GM21717 (cell line): ENCODE measurements around the gene ABHD6.
"Not testable (repeated sequence)": the region's sequence is repeated elsewhere in the genome, so short reads cannot be mapped to it uniquely, and the experiment has no call there.

ENCODE experiments used
- ATAC-seq: cut with Tn5 transposase; IDR thresholded peaks from one replicate; pipeline ENCODE4 v1.9.1; 2021; ENCODE audit warnings: mild to moderate bottlenecking, moderate library complexity; ENCODE audit not compliant: unreplicated experiment

The ABHD6 gene

DNA sequence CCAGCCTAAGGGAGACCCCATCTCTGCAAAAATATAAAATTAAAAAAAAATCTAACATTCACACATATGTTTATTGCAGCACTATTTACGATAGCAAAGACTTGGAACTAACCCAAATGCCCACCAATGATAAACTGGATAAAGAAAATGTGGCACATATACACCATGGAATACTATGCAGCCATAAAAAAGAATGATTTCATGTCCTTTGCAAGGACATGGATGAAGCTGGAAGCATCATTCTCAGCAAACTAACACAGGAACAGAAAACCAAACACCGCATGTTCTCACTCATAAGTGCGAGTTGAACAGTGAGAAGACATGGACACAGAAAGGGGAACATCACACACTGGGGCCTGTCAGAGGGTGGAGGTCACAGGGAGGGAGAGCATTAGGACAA is 35.8 kb downstream of the ABHD6 start:
- ATAC-seq: not testable (repeated sequence)

GRCh38 chr3:58274027-58274614 is 36.5 kb downstream of the ABHD6 start:
- ATAC-seq: no peak

DNA sequence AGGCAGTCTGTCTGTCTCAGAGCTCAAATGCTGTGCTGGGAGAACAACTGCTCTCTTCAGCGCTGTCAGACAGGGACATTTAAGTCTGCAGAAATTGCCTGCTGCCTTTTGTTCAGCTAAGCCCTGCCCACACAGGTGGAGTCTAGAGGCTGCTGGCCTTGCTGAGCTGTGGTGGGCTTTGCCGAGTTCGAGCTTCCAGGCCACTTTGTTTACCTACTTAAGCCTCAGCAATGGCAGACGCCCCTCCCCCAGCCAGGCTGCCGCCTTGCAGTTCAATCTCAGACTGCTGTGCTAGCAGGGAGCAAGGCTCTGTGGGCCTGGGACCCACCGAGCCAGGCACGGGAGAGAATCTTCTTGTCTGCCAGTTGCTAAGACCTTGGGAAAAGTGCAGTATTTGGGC is 43.5 kb downstream of the ABHD6 start:
- no peak for ATAC-seq

- ATAC-seq: no peak
Measured at GRCh38 chr3:58285334-58285733, 47.7 kb downstream of the ABHD6 start.

GRCh38 chr3:58287354-58287753 is 49.8 kb downstream of the ABHD6 start:
- ATAC-seq: no peak

DNA sequence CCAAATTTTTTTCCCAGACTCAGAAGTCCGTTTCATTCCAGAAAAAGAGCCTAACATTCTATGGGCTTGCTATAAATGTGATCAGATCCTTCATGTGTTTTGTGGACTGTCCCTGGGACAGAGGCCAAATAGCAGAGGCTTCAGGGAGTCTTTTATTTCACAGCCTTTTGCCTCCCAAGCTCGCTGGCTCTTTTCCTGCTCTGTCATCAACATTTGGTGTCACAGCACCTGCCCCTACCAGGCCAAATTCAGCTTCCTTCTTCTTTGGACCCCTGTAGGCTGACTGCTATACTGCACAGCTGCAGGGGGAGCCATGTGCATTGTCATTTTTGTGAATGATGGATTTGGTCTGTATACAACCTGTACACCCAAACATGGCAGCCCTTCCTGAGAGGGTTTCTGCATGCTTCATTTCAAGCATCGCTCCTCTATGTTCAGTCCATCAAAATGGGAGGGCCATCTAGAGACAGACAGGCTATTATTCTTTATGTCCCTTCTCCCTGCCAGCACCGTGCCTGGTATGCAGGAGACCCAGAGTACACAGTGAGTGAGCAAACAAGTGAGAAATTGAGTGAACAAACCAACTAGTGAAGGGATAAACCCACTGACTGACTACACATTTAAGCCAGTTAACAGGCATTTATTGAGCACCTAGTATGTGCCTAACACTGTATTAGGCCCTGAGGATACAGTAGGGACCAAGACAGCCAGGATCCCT is 50.6 kb downstream of the ABHD6 start:
- ATAC-seq: no peak

DNA sequence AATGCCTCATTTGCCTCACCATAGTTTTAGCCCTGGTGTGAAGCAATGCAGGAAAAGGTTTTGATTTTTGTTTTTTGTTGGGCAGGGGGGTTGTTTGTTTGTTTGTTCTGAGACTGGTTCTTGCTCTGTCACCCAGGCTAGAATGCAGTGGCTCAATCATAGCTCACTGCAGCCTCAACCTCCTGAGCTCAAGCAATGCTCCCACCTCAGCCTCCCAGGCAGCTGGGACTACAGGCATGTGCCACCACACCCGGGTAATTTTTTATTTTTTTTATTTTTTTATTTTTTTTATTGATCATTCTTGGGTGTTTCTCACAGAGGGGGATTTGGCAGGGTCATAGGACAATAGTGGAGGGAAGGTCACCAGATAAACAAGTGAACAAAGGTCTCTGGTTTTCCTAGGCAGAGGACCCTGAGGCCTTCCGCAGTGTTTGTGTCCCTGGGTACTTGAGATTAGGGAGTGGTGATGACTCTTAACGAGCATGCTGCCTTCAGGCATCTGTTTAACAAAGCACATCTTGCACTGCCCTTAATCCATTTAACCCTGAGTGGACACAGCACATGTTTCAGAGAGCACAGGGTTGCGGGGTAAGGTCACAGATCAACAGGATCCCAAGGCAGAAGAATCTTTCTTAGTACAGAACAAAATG is 51.5 kb downstream of the ABHD6 start:
- not testable (repeated sequence) for ATAC-seq

GRCh38 chr3:58290446-58290845 is 52.9 kb downstream of the ABHD6 start:
- ATAC-seq: not testable (repeated sequence)

GRCh38 chr3:58291671-58292338 is 54.2 kb downstream of the ABHD6 start:
- ATAC-seq: no peak

GRCh38 chr3:58292866-58293265 is 55.3 kb downstream of the ABHD6 start:
- ATAC-seq: no peak

- ATAC-seq: no peak
Measured at GRCh38 chr3:58293516-58293915, 55.9 kb downstream of the ABHD6 start.

DNA sequence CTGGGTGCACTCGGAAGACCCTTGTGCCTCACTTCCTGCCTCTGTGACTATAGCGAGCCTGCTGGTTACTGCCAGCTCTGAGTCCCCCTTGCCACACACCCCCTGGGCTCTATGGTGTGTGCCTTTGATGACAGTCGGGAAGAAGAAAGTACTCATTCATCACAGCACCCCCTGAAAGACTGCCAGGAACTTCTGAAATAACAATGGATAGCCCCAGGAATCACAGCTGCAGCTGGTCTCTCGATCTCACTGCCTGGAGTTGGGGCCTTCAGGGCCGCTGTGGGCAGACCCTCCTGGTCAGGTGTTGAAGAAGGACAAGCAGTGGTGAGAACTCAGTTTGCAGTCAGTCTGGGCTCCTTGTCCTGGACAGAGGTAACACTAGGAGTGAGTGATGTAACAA is 58.7 kb downstream of the ABHD6 start:
- no peak for ATAC-seq

- no peak for ATAC-seq
Measured at GRCh38 chr3:58296843-58297242, 59.3 kb downstream of the ABHD6 start.

DNA sequence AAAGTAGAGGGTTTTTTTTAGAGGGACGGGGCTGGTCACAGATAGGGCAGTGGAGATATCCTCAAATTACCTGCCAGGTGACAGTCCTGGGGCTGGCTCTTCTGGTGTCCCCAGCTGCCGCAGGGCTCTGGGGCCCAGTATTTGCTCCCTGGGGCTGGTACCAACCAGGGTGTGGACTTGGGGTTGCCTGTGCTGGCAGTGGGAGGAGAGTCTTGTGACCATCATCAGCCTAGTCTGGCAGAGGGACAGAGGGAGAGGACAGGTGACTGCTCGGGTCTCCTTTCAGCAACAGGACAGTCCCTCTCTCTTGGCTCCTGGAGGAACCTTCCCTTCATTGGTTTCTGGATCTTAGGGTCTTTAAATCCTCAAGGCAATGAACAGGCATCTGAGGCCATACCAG is 60.6 kb downstream of the ABHD6 start:
- no peak for ATAC-seq

DNA sequence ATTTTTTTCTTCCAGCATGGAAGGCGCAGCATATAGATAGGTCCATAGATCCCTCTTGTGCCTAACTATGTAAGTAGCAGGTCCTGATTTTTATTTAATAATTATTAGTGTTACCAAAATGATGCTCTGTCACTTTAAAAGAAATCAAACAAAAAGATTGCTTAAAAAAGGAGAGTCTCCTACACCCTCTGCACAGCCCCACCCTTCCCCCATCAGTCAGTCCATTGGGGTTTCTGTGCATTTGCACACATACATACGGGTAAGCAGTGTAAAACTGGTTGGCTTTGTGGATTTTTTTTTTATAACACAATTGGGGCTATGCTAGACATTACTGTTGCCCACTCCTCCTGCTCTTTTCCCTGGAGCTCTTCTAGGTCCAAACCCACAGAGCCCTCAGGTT is 61.5 kb downstream of the ABHD6 start:
- no peak for ATAC-seq

GRCh38 chr3:58299839-58300516 is 62.4 kb downstream of the ABHD6 start:
- ATAC-seq: no peak

DNA sequence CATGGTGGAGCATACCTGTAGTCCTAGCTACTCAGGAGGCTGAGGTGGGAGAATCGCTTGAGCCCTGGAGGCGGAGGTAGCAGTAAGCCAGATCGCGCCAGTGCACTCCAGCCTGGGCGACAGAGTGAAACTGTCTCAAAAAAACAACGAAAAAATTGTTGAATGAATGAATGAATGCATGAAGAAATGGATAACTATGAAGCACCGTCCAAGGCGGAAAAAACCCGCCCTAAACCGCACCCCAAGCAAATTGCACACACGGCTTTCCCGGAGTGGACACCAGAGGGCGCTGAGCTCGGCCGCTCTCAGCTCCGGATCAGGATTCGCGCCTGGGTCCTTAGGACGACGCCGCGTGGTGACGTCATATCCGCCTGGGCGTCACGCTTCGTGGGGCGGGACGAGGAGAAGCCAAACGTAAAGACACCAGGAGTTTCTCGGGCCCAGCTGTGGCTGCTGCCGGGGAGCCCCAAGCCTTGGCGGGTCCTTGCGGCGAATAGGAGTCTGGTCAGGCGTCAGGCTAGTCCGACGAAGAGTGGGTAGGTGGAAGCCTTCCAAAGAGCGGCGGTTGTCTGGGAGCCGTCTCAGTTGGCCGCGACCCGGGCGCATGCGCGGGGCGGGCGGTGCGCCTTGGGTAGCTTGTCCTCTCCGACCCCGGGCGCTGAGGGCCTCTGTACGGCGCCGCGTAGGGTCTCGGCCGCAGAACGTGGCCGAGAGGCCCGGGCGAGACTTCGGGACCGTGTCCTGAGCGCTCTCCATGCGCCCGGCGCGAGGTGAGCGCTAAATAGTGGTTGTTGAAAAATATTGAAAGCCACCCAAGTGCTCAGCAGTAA is 68.5 kb downstream of the ABHD6 start, which contains the start of the genes HTD2 and RPP14:
Gene HTD2 (plus strand): TSS at position 639 of the 830 bp plus-strand sequence. CDS start 11,094 bp downstream, outside the sequence.
Gene RPP14 (plus strand): TSS at position 364 of the 830 bp plus-strand sequence. CDS start 4,085 bp downstream, outside the sequence.
- ATAC-seq: peak; percentile 89

DNA sequence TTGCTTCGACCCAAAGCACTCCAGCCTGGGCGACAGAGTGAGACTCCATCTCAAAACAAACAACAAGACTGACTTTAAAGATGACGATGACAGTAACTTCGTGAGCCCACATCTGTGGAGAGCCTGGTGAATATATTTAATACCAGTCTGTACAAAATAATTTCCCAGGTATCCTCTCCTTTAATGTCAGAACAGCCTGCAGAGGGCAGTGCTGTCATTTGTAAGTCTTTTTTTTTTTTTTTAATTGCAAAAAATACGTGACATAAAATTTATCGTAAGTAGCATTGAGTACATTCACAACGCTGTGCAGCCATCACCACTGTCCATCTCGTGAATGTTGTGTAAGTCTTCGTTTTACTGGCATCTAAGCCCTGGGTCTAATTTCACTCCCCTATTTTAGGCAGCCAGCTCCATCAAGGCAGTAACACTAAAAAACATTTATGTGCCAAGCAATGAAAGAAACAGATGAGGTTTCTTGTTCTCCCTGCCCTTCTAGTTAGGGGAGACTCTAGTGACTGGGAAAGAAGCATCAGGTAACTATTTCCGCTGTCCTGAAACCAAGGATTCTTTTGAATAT is 70.1 kb downstream of the ABHD6 start:
- ATAC-seq: no peak

GRCh38 chr3:58308728-58309127 is 71.1 kb downstream of the ABHD6 start:
- ATAC-seq: no peak

- ATAC-seq: no peak
Measured at GRCh38 chr3:58317811-58318210, 80.2 kb downstream of the ABHD6 start.
